ENCODE measurements around the gene NPFFR1.
"Not testable (repeated sequence)": the region's sequence is repeated elsewhere in the genome, so short reads cannot be mapped to it uniquely, and the experiment has no call there.

The NPFFR1 gene

GRCh38 chr10:70255329-70256299 is 28.2 kb downstream of the NPFFR1 start:
- DNase-seq (ENCODE audit: low read depth): no peak

- no peak for DNase-seq (ENCODE audit: low read depth)
These were observed 29.0 kb downstream of the NPFFR1 start for GRCh38 chr10:70254778-70255328.

GRCh38 chr10:70253878-70254765 is 29.7 kb downstream of the NPFFR1 start:
- DNase-seq (ENCODE audit: low read depth): no peak

GRCh38 chr10:70250961-70251680 is 32.7 kb downstream of the NPFFR1 start:
- DNase-seq (ENCODE audit: low read depth): no peak

GRCh38 chr10:70247360-70247759 is 36.4 kb downstream of the NPFFR1 start:
- no peak for DNase-seq (ENCODE audit: low read depth)

- no peak for DNase-seq (ENCODE audit: low read depth)
These were observed 42.7 kb downstream of the NPFFR1 start for GRCh38 chr10:70241081-70241480.

- DNase-seq (ENCODE audit: low read depth): not testable (repeated sequence)
These were observed 43.8 kb downstream of the NPFFR1 start for GRCh38 chr10:70239986-70240385.

- DNase-seq (ENCODE audit: low read depth): not testable (repeated sequence)
These were observed 44.5 kb downstream of the NPFFR1 start for GRCh38 chr10:70239077-70239976.

GRCh38 chr10:70237958-70238536 is 45.8 kb downstream of the NPFFR1 start:
- DNase-seq (ENCODE audit: low read depth): not testable (repeated sequence)

GRCh38 chr10:70234668-70235447 is 48.9 kb downstream of the NPFFR1 start:
- DNase-seq (ENCODE audit: low read depth): no peak

- no peak for DNase-seq (ENCODE audit: low read depth)
These were observed 49.9 kb downstream of the NPFFR1 start for GRCh38 chr10:70233939-70234300.

GRCh38 chr10:70233109-70233938 is 50.5 kb downstream of the NPFFR1 start, which contains the start of gene PPA1:
PPA1 (minus strand) TSS chr10:70233429; CDS start chr10:70233327, 102 bp downstream.
- peak; percentile 99 for DNase-seq (ENCODE audit: low read depth)

GRCh38 chr10:70232859-70233108 is 51.0 kb downstream of the NPFFR1 start:
- peak; percentile 8 for DNase-seq (ENCODE audit: low read depth)

- peak; percentile 15 for DNase-seq (ENCODE audit: low read depth)
These were observed 51.5 kb downstream of the NPFFR1 start for GRCh38 chr10:70232155-70232858.

GRCh38 chr10:70228491-70228890 is 55.3 kb downstream of the NPFFR1 start:
- no peak for DNase-seq (ENCODE audit: low read depth)

GRCh38 chr10:70227548-70228320 is 56.1 kb downstream of the NPFFR1 start:
- DNase-seq (ENCODE audit: low read depth): no peak

GRCh38 chr10:70223728-70224127 is 60.1 kb downstream of the NPFFR1 start:
- no peak for DNase-seq (ENCODE audit: low read depth)
